H9 (cell line): ENCODE measurements around the gene CFAP97D2. TPM values are rescaled to one million over a fixed set of nuclear protein-coding genes. Genes with fewer than 3 reads are reported as not detected.

ENCODE experiments used
- DNase-seq: peaks from one replicate; pipeline ENCODE4 v3.0.0-alpha.2; 2017
- H2AFZ ChIP-seq: one replicate; pipeline ENCODE4 v1.6.1; 2013; ENCODE audit warnings: mild to moderate bottlenecking, low read length, control low read depth, moderate library complexity
- H2AK5ac ChIP-seq: 2 replicates; pipeline ENCODE4 v1.6.1; 2013; ENCODE audit warnings: low read length, control low read depth, mixed read lengths; ENCODE audit not compliant: insufficient read length
- H2BK120ac ChIP-seq: one replicate; pipeline ENCODE4 v1.6.1; 2013; ENCODE audit warnings: low read depth, mild to moderate bottlenecking, low read length, control low read depth, inconsistent platforms; ENCODE audit not compliant: poor library complexity, severe bottlenecking
- H2BK12ac ChIP-seq: 2 replicates; pipeline ENCODE4 v1.6.1; 2013; ENCODE audit warnings: low read length, control low read depth, mixed read lengths, low read depth; ENCODE audit not compliant: insufficient read length
- H2BK15ac ChIP-seq: 2 replicates; pipeline ENCODE4 v1.6.1; 2013; ENCODE audit warnings: low read depth, low read length, control low read depth
- H2BK20ac ChIP-seq: one replicate; pipeline ENCODE4 v1.6.1; 2013; ENCODE audit warnings: low read depth, mild to moderate bottlenecking, low read length, control low read depth, inconsistent platforms; ENCODE audit not compliant: poor library complexity, severe bottlenecking
- H2BK5ac ChIP-seq: 2 replicates; pipeline ENCODE4 v1.6.1; 2013; ENCODE audit warnings: low read length, control low read depth, mixed read lengths; ENCODE audit not compliant: insufficient read length
- H3K14ac ChIP-seq: 2 replicates; pipeline ENCODE4 v1.6.1; 2013; ENCODE audit warnings: low read length, control low read depth; ENCODE audit not compliant: insufficient read depth
- H3K18ac ChIP-seq: 2 replicates; pipeline ENCODE4 v1.6.1; 2013; ENCODE audit warnings: low read depth, mild to moderate bottlenecking, mixed read lengths, low read length, control low read depth; ENCODE audit not compliant: insufficient read length
- H3K23ac ChIP-seq: 2 replicates; pipeline ENCODE4 v1.6.1; 2013; ENCODE audit warnings: low read length, control low read depth, mixed read lengths, low read depth; ENCODE audit not compliant: insufficient read length
- H3K23me2 ChIP-seq: 2 replicates; pipeline ENCODE4 v1.6.1; 2013; ENCODE audit warnings: low read depth, mild to moderate bottlenecking, mixed read lengths, low read length, control low read depth; ENCODE audit not compliant: insufficient read length, poor library complexity, severe bottlenecking
- H3K27ac ChIP-seq: 2 replicates; pipeline ENCODE4 v1.5.1; 2013; ENCODE audit warnings: low read length, control low read depth, mixed read lengths, low read depth; ENCODE audit not compliant: insufficient read length
- H3K27me3 ChIP-seq: 2 replicates; pipeline ENCODE4 v1.6.1; 2013; ENCODE audit warnings: low read length, control low read depth, inconsistent platforms; ENCODE audit not compliant: insufficient read depth
- H3K4ac ChIP-seq: 2 replicates; pipeline ENCODE4 v1.6.1; 2013; ENCODE audit warnings: low read depth, mild to moderate bottlenecking, control low read depth, inconsistent platforms, low read length, moderate library complexity
- H3K4me1 ChIP-seq: 2 replicates; pipeline ENCODE4 v1.6.1; 2013; ENCODE audit warnings: low read length, control low read depth, inconsistent platforms; ENCODE audit not compliant: insufficient read depth
- H3K4me2 ChIP-seq: 2 replicates; pipeline ENCODE4 v1.6.1; 2013; ENCODE audit warnings: low read length, control low read depth, mixed read lengths; ENCODE audit not compliant: insufficient read length, insufficient read depth
- H3K56ac ChIP-seq: 2 replicates; pipeline ENCODE4 v1.6.1; 2013; ENCODE audit warnings: low read depth, mild to moderate bottlenecking, mixed read lengths, low read length, control low read depth; ENCODE audit not compliant: insufficient read length
- H3K79me1 ChIP-seq: 2 replicates; pipeline ENCODE4 v1.6.1; 2013; ENCODE audit warnings: low read depth, mild to moderate bottlenecking, moderate library complexity, low read length, control low read depth, inconsistent platforms; ENCODE audit not compliant: insufficient read depth, poor library complexity, severe bottlenecking
- H3K79me2 ChIP-seq: 2 replicates; pipeline ENCODE4 v1.6.1; 2013; ENCODE audit warnings: low read length, control low read depth, inconsistent platforms; ENCODE audit not compliant: insufficient read depth
- H3K9ac ChIP-seq: 2 replicates; pipeline ENCODE4 v1.6.1; 2013; ENCODE audit warnings: low read length, control low read depth, mixed read lengths; ENCODE audit not compliant: insufficient read length; ENCODE audit errors: extremely low read depth
- H3K9me3 ChIP-seq: one replicate; pipeline ENCODE4 v1.6.1; 2013; ENCODE audit warnings: low read depth, low read length, inconsistent platforms; ENCODE audit not compliant: control insufficient read depth
- H3T11ph ChIP-seq: one replicate; pipeline ENCODE4 v1.6.1; 2013; ENCODE audit warnings: mild to moderate bottlenecking, low read length, control low read depth, inconsistent platforms
- H4K20me1 ChIP-seq: one replicate; pipeline ENCODE4 v1.6.1; 2013; ENCODE audit not compliant: control insufficient read depth, insufficient read length, insufficient read depth
- H4K5ac ChIP-seq: 2 replicates; pipeline ENCODE4 v1.6.1; 2013; ENCODE audit warnings: low read depth, mild to moderate bottlenecking, mixed read lengths, low read length, control low read depth; ENCODE audit not compliant: insufficient read length
- H4K8ac ChIP-seq: replicated peaks from 2 replicates; pipeline ENCODE4 v1.6.1; 2013; ENCODE audit warnings: low read length, control low read depth, mixed read lengths, low read depth; ENCODE audit not compliant: insufficient read length
- H4K91ac ChIP-seq: 2 replicates; pipeline ENCODE4 v1.6.1; 2013; ENCODE audit warnings: low read depth, mild to moderate bottlenecking, moderate library complexity, mixed read lengths, low read length, control low read depth; ENCODE audit not compliant: insufficient read length
- H3K27ac Mint-ChIP-seq, 3 experiments: 2 replicates in 2 of 3; 3 replicates in 1 of 3; pipeline ENCODE4 v1.8.0; 2020 to 2021; ENCODE audit warnings: mixed read lengths in 3 of 3, mild to moderate bottlenecking in 1 of 3, moderate library complexity in 1 of 3
- H3K27me3 Mint-ChIP-seq: 2 replicates; pipeline ENCODE4 v1.8.0; 2021; ENCODE audit warnings: low read depth, mild to moderate bottlenecking, moderate library complexity, mixed read lengths
- H3K36me3 Mint-ChIP-seq, 3 experiments: 2 replicates in 2 of 3; 3 replicates in 1 of 3; pipeline ENCODE4 v1.8.0; 2020 to 2021; ENCODE audit warnings: low read depth in 3 of 3, mixed read lengths in 3 of 3; ENCODE audit not compliant: insufficient read depth in 1 of 3
- H3K4me1 Mint-ChIP-seq, 2 experiments: 2 replicates each; pipeline ENCODE4 v1.8.0; 2020; ENCODE audit warnings: mixed read lengths in 2 of 2
- H3K4me3 Mint-ChIP-seq, 2 experiments: 2 replicates in 1 of 2; 3 replicates in 1 of 2; pipeline ENCODE4 v1.8.0; 2020 to 2021; ENCODE audit warnings: mild to moderate bottlenecking in 2 of 2, mixed read lengths in 2 of 2, moderate library complexity in 1 of 2
- H3K9me3 Mint-ChIP-seq, 2 experiments: 2 replicates in 1 of 2; 3 replicates in 1 of 2; pipeline ENCODE4 v1.8.0; 2020; ENCODE audit warnings: mild to moderate bottlenecking in 2 of 2, mixed read lengths in 2 of 2, moderate library complexity in 1 of 2
- CTCF ChIP-seq: fragments of 200-600 bp; sonication (generic); conservative IDR thresholded peaks from 3 replicates; pipeline ENCODE4 v1.8.0; 2021; ENCODE audit warnings: antibody characterized with exemption, mild to moderate bottlenecking
- WGBS: extraction: QIAGEN DNeasy Blood & Tissue Kit; methylation state at CpG from one replicate; pipeline ENCODE4 v1.1.7; 2013; ENCODE audit warnings: missing lambda C conversion rate, low lambda C conversion rate, mixed read lengths; ENCODE audit not compliant: insufficient read length; ENCODE audit errors: extremely low coverage; 5-methylcytosine and 5-hydroxymethylcytosine counted together
- total RNA-seq: library from RNA; stranded (reverse); gene quantifications from 2 replicates; pipeline ENCODE4 v1.2.1, GENCODE V29; 2021

Gene CFAP97D2
- total RNA-seq, 1 experiment from 2014 or later, result not detected

- Mint-ChIP-seq H3K9me3 (peaks cover 0 to 3% of the 10 kb centered on the region in 2 experiments; a peak in 1 of 5 replicates), H3K27me3 (peaks cover 18% of the 10 kb centered on the region), H3K36me3 (peaks cover 0 to 3% (median 0%) of the 10 kb centered on the region in 3 experiments; a peak in 2 of 7 replicates), H3K4me3 (peak overlapping the region in 1 of 2 experiments; percentile 8; a peak in 1 of 5 replicates), H3K4me1 (peaks cover 48 to 50% of the 10 kb centered on the region in 2 experiments), H3K27ac (no peak overlapping the region)
- Histone ChIP-seq H3K56ac (no peak overlapping the region), H3K14ac (no peak overlapping the region), H3T11ph (no peak overlapping the region), H2BK15ac (no peak overlapping the region), H3K18ac (no peak overlapping the region), H3K4ac (no peak overlapping the region), H4K8ac (no peak overlapping the region), H2BK20ac (no peak overlapping the region), H3K27me3 (no peaks in the 10 kb centered on the region), H3K23ac (no peak overlapping the region), H3K23me2 (peaks cover 10% of the 10 kb centered on the region), H4K5ac (no peak overlapping the region), H3K9ac (no peak overlapping the region), H2BK5ac (no peak overlapping the region), H3K9me3 (no peaks in the 10 kb centered on the region), H3K79me1 (peaks cover 3% of the 10 kb centered on the region), H2AK5ac (no peak overlapping the region), H3K27ac (no peak overlapping the region), H3K4me1 (peaks cover 5% of the 10 kb centered on the region; the same call in 1 of the 2 replicates), H4K91ac (no peak overlapping the region), H2BK120ac (no peak overlapping the region), H2AFZ (no peak overlapping the region), H4K20me1 (no peaks in the 10 kb centered on the region), H2BK12ac (no peak overlapping the region), H3K79me2 (peaks cover 13% of the 10 kb centered on the region; the same call in 1 of the 2 replicates), H3K4me2 (no peak overlapping the region)
- no CpG with 5 or more reads among the region's 9 CpGs for WGBS
- TF ChIP-seq CTCF, result no peak
- no peak for DNase-seq
Measured at GRCh38 chr13:114129649-114130062, 49.4 kb upstream of the CFAP97D2 start.
